Left renal cortex interstitium (tissue), 4 donors: ENCODE data around the gene RPS16. TPM values are rescaled to one million over a fixed set of nuclear protein-coding genes. Genes with fewer than 3 reads are reported as not detected.

Experiments
- DNase-seq, 4 donors: peaks; one replicate each; pipeline ENCODE4 v3.0.0-alpha.2; 2013; ENCODE audit warnings: low read depth in 4 of 4, low spot score in 2 of 4, missing footprints in 1 of 4
- polyA plus RNA-seq, 4 donors: library from polyadenylated mRNA; unstranded; fragments of 120-200 nt; gene quantifications; one replicate each; pipeline ENCODE4 v1.2.1, GENCODE V29; 2013; ENCODE audit not compliant: insufficient read length in 4 of 4

The RPS16 gene
- polyA plus RNA-seq, 4 donors: 1,223 to 1,602 (median 1,296) TPM

DNA sequence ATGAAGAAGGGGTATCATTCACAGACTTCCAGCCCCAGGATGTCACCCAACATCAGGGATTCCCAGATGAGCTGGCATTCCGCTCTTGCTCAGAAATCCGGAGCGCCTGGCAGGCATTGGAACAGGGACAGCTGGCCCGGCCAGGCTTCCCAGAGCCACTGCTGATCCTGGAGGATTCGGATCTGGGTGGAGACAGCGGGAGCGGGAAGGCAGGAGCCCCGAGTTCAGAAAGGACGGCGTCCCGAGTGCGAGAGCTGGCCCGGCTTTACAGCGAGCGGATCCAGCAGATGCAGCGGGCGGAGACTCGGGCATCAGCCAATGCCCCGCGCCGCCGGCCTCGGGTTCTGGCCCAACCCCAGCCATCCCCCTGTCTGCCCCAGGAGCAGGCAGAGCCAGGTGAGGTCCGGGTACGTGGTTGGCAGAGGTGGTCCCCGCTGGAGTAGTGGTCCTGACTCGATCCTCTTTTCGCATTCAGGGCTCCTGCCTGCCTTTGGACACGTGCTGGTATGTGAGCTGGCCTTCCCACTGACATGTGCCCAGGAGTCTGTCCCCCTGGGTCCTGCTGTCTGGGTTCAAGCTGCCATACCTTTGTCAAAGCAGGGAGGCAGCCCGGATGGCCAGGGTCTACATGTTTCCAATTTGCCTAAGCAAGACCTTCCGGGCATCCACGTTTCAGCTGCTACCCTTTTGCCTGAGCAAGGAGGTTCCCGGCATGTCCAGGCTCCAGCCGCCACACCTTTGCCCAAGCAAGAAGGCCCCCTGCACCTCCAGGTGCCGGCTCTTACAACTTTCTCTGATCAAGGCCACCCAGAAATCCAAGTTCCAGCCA lies 12.3 kb downstream of the RPS16 start:
- no peak for DNase-seq

GRCh38 chr19:39422020-39422419 lies 13.7 kb downstream of the RPS16 start:
- DNase-seq: no peak

DNA sequence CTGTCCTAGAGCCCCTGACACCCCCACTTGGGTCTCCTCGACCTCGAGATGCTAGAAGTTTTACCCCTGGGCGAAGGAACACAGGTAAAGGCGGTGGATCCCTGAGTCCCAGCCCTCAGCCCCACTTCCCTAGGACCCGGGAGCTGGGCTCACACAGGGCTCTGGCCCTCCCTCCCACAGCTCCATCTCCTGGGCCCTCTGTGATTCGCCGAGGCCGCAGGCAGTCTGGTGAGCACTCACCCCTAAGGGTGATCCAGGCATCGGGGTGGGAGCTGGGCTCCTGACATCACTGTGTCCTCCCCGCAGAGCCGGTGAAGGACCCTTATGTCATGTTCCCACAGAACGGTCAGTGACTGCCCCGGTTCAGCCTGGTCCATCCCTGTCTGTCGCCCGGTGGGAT lies 15.0 kb downstream of the RPS16 start:
- DNase-seq: no peak

DNA sequence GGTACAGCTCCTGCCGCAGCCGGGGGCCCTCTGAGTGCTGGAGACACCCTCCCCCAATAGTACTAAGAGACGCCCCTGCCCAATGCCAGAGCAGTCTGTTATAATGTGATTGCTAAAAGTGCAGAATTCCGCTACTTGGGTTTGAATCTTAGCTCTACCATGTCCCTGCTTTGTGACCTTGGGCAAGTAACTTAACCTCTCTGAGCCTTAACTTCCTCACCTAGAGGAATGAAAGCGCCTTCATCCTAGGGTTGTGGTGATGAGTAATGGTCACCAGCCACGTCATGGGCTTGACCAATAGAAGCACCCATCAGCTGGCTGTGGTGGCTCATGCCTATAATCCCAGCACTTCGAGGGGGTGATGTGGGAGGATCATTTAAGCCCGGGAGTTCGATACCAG lies 16.7 kb downstream of the RPS16 start:
- DNase-seq: no peak

GRCh38 chr19:39417463-39418181 lies 18.1 kb downstream of the RPS16 start:
- no peak for DNase-seq

DNA sequence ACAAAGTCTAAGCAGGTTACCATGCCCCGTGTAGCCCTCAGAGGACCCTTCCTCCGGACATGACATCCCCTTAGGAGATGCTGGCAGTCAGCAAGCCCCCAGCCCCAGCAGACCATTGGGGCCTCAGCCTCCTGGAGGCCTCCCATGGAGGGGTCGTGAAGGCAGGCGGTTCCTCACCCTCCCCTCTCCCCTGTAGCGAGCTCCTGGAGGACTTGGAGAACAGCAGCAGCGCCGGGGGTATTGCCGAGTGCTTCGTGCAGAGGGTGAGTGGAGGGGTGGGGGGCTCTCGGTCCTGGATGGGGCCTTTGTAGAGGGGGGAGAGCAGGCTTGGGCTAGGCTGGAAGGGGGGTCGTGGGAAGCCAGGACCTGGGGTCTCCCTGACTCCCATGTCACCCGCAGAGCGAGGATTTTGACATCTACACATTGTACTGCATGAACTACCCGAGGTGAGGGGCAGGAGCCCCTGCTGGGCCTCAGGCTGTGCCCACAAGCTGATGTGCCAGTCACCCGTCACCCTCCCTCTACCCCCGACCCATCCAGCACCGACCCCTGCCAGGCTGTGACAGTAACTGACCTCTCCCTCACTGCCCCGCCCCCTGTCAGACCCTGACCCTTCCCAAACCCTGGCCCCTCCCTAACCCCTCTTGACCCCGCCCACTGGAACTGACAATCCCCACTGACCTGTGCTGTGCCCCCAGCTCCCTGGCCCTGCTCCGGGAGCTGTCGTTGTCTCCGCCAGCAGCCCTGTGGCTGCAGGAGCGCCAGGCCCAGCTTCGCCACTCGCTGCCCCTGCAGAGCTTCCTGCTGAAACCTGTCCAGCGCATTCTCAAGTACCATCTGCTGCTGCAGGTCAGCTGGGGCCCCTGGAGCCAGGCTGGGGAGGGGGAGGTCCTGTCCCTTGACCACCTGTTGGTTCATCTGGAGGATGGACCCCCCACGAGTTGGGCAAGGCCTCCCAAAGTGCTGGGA lies 19.3 kb downstream of the RPS16 start:
- DNase-seq: no peak

DNA sequence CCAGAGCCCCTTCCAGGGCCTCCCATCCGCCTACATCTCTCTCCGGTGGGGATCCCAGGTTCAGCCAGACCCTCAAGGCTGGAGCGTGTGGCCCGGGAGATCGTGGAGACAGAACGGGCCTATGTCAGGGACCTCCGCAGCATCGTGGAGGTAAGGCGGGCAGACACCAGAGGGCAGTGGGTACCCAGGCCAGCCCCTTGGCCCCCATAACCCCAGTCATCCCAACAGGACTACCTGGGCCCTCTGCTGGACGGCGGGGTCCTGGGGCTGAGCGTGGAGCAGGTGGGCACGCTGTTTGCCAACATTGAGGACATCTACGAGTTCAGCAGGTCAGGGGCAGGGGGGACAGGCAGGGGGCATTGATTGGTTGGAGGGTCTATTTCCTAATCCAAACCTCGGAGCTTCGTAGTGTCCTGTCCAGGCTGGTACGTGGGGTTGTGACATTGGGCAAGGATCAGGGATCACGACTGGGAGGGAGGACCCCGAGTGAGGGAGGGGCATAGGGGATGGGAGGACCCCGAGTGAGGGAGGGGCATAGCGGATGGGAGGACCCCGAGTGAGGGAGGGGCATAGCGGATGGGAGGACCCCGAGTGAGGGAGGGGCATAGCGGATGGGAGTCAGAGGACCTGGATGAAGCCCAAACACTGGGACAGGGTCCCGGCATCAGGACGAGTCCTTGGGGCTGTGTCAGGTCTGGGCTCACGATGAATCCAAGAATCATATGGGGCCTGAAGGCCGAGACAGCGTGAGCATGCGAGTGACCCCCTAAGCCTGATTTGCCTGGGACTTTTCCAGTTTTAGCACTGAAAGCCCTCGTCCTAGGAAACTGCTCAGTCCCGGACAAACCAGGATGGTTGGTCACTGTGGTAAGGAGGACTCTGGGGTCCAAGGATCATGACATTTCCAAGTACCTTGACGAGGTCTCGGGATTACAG lies 20.4 kb downstream of the RPS16 start:
- no peak for DNase-seq

- DNase-seq: no peak
These were observed 21.7 kb downstream of the RPS16 start for GRCh38 chr19:39413911-39414608.

GRCh38 chr19:39413272-39413910 lies 22.4 kb downstream of the RPS16 start:
- DNase-seq: no peak

DNA sequence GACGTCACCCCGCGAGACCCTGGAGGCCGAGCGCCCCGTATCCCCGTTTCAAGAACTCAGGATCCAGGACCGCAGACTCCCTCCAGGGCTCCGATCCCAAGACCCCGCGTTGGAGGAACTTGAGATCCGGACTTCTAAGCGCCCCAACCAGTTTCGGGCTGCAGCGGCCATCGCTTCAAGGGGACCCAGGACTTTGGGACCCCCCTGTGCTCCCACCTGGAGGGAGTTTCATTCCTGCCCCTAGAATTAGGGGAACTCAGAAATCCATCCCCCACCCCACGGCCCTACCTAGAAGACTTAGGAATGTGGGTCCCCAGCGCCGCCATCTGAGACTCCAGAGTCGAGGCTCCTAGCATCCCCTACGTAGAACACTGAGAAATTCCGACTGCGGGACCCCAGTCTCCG lies 22.9 kb downstream of the RPS16 start:
- DNase-seq: no peak

DNA sequence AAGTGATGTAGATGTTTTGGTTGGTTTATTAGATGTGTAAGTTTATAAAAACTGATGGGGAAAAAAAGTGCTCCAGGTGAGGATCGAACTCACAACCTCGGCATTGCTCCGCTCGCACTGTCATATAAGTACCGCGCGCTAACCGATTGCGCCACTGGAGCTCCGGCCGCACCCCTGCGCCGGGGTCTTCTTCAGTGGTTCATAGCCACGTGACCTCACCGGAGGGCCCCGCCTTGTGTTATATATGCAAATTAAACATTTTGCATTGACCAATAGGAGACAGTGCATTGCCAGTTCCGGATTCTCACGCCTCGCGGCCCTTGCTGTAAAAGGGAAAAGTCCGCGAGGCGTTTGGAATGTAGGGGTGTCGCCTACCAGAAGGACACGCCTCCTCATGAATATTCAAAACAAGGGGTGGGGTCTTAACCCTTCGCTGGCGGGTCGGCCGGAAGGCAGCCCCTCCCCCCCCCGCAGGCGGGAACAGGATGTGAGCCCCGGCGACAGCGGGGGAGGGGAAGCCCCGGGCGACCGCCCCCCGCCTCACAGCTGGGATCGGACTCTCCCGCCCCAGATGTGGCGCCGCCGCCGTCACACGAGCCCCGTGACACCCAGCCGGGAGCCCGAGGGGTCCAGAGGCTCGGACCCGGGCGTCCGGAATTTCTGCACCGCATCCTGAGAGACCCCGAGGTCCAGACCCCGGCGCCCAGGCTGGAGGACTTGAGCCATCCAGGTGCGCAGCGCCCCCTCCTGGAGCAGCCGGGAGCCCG lies 23.5 kb downstream of the RPS16 start, which contains the start of gene PLEKHG2:
PLEKHG2 (plus strand) TSS at position 570 of the 767 bp plus-strand sequence. CDS start 1,418 bp downstream, outside the sequence.
- peak; percentile 95 to 99 (median 98) for DNase-seq

- peak in 2 of 4 donors; percentile 85 to 90 for DNase-seq
These were observed 24.0 kb downstream of the RPS16 start for GRCh38 chr19:39411832-39412099.

GRCh38 chr19:39411081-39411831 lies 24.5 kb downstream of the RPS16 start:
- no peak for DNase-seq

DNA sequence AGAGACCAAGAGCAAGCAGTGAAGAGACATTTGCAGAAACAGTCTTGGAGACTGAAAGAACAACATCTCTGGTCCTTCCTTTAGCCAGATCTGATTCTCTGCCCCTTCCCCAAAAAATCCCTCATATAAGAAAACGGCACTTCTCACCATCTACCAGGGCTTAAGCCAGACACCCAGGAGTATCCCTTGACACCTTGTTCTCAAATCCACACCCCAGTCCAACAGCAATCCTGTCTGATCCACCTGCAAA lies 25.0 kb downstream of the RPS16 start:
- DNase-seq: no peak

- DNase-seq: no peak
These were observed 25.5 kb downstream of the RPS16 start for GRCh38 chr19:39410017-39410830.

- no peak for DNase-seq
These were observed 26.3 kb downstream of the RPS16 start for GRCh38 chr19:39409208-39410016.
